Measurements from ENCODE around the gene KLF7.

DNA sequence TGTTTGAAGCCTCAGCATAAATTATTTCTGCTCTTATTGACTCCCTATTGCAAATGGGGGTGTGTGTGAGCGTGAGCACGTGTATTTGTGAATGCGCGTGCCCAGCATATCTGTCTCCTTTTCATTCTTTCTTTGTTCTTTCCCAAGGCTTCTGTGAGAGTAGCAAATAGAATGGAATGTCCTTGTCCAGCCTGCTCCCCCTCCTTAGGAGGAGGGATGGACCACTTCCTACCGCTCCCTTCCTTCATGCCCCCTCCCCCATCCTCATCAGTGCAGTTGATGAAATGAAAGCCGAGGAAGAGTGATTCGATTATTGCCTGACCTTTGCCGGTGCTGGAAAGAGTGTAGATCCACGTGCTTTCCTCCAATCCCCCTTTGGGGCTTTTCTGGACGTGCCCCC is 124.5 kb downstream of the KLF7 start:
- TF ChIP-seq, protein P1, sequence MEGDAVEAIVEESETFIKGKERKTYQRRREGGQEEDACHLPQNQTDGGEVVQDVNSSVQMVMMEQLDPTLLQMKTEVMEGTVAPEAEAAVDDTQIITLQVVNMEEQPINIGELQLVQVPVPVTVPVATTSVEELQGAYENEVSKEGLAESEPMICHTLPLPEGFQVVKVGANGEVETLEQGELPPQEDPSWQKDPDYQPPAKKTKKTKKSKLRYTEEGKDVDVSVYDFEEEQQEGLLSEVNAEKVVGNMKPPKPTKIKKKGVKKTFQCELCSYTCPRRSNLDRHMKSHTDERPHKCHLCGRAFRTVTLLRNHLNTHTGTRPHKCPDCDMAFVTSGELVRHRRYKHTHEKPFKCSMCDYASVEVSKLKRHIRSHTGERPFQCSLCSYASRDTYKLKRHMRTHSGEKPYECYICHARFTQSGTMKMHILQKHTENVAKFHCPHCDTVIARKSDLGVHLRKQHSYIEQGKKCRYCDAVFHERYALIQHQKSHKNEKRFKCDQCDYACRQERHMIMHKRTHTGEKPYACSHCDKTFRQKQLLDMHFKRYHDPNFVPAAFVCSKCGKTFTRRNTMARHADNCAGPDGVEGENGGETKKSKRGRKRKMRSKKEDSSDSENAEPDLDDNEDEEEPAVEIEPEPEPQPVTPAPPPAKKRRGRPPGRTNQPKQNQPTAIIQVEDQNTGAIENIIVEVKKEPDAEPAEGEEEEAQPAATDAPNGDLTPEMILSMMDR (IDR thresholded peaks at IDR 0.05; ENCODE audit: insufficient read depth, low read length) = no peak
- TF ChIP-seq, protein P2, sequence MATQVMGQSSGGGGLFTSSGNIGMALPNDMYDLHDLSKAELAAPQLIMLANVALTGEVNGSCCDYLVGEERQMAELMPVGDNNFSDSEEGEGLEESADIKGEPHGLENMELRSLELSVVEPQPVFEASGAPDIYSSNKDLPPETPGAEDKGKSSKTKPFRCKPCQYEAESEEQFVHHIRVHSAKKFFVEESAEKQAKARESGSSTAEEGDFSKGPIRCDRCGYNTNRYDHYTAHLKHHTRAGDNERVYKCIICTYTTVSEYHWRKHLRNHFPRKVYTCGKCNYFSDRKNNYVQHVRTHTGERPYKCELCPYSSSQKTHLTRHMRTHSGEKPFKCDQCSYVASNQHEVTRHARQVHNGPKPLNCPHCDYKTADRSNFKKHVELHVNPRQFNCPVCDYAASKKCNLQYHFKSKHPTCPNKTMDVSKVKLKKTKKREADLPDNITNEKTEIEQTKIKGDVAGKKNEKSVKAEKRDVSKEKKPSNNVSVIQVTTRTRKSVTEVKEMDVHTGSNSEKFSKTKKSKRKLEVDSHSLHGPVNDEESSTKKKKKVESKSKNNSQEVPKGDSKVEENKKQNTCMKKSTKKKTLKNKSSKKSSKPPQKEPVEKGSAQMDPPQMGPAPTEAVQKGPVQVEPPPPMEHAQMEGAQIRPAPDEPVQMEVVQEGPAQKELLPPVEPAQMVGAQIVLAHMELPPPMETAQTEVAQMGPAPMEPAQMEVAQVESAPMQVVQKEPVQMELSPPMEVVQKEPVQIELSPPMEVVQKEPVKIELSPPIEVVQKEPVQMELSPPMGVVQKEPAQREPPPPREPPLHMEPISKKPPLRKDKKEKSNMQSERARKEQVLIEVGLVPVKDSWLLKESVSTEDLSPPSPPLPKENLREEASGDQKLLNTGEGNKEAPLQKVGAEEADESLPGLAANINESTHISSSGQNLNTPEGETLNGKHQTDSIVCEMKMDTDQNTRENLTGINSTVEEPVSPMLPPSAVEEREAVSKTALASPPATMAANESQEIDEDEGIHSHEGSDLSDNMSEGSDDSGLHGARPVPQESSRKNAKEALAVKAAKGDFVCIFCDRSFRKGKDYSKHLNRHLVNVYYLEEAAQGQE (IDR thresholded peaks at IDR 0.05; ENCODE audit: insufficient replicate concordance, low read depth) = no peak
- TF ChIP-seq POLR2AphosphoS5 (IDR thresholded peaks at IDR 0.05; ENCODE audit: low read depth) (no peak), SPI1 (IDR thresholded peaks at IDR 0.05; ENCODE audit: borderline replicate concordance, low read depth) (no peak), GABPA (IDR thresholded peaks at IDR 0.05; ENCODE audit: low read depth) (no peak)
